Stomach (tissue), 9 donors: Measurements from ENCODE around the gene ROS1. TPM values are rescaled to one million over a fixed set of nuclear protein-coding genes. Genes with fewer than 3 reads are reported as not detected.
"Not testable (repeated sequence)": the region's sequence is repeated elsewhere in the genome, so short reads cannot be mapped to it uniquely, and the experiment has no call there.

Experiments
- DNase-seq, 2 donors: peaks; one replicate each; pipeline versions ENCODE4 v3.0.0 to v3.0.0-alpha.2; 2013 to 2019
- H3K27ac ChIP-seq, 5 donors: fragments of 200-600 bp in 4 of 5; sonication (generic) in 4 of 5; one replicate each; pipeline ENCODE4 v1.5.1; 2013 to 2019; ENCODE audit warnings: mild to moderate bottlenecking in 1 of 5, moderate library complexity in 1 of 5
- H3K27me3 ChIP-seq, 3 donors: fragments of 200-600 bp; sonication (generic); one replicate each; pipeline ENCODE4 v1.5.1; 2017 to 2019; ENCODE audit warnings: mixed run types in 1 of 3
- H3K36me3 ChIP-seq, 4 donors: fragments of 200-600 bp; sonication (generic); 1 replicate in 3 of 4; 2 replicates in 1 of 4; pipeline ENCODE4 v1.5.1; 2016 to 2019
- H3K4me1 ChIP-seq, 4 donors: fragments of 200-600 bp; sonication (generic); one replicate each; pipeline ENCODE4 v1.5.1; 2016 to 2019
- H3K4me3 ChIP-seq, 4 donors: fragments of 200-600 bp; sonication (generic) in 3 of 4; one replicate each; pipeline ENCODE4 v1.5.1; 2016 to 2019; ENCODE audit warnings: mild to moderate bottlenecking in 1 of 4
- H3K9me3 ChIP-seq, 4 donors: fragments of 200-600 bp; sonication (generic); one replicate each; pipeline ENCODE4 v1.5.1; 2016 to 2019
- EP300 ChIP-seq: sonication (generic); formaldehyde crosslinking; IDR thresholded peaks from one replicate; pipeline ENCODE4 v1.6.1; 2017; ENCODE audit warnings: antibody characterized with exemption
- POLR2A ChIP-seq, 4 donors: fragments of 450-650 bp; IDR thresholded peaks; one replicate each; pipeline ENCODE4 v1.6.1; 2016; ENCODE audit warnings: antibody characterized with exemption in 4 of 4, control low read depth in 2 of 4, mild to moderate bottlenecking in 1 of 4, moderate library complexity in 1 of 4
- POLR2AphosphoS5 ChIP-seq, 3 donors: sonication (generic); formaldehyde crosslinking; IDR thresholded peaks; one replicate each; pipeline ENCODE4 v1.6.1; 2016; ENCODE audit warnings: antibody characterized with exemption in 3 of 3
- WGBS, 5 donors: extraction: QIAGEN DNeasy Blood & Tissue Kit in 3 of 5; methylation state at CpG; one replicate each; pipeline versions ENCODE4 v1.1.5 to v1.1.7; 2013 to 2018; 5-methylcytosine and 5-hydroxymethylcytosine counted together
- intact Hi-C: fragments of 100-400 bp; cut with DNase I; formaldehyde crosslinking; loops from one replicate; pipeline ENCODE4 v1.15.1; 2023; ENCODE audit warnings: low total_unique reads
- polyA plus RNA-seq, 3 donors: library from polyadenylated mRNA; stranded (reverse); fragments of 200-250 nt; gene quantifications; one replicate each; pipeline ENCODE4 v1.2.3, GENCODE V29; 2013
- small RNA-seq, 4 donors: library from RNA; depleted of rRNA; stranded (forward); fragments of <200 nt; gene quantifications; one replicate each; pipeline ENCODE3, GENCODE V24; 2016
- total RNA-seq, 5 donors: library from RNA; depleted of rRNA; stranded (reverse); fragments of >200 nt; gene quantifications; one replicate each; pipeline versions ENCODE4 v1.1.0 to v1.2.3, GENCODE V29; 2014 to 2016
- TF ChIP-seq, protein P1 (sequence below), 7 experiments: fragments of 450-650 bp in 4 of 7; fragments of 200-600 bp in 3 of 7; sonication (generic) in 3 of 7; IDR thresholded peaks; one replicate each; pipeline ENCODE4 v1.5.1; 2016 to 2019; ENCODE audit warnings: antibody characterized with exemption in 7 of 7, control low read depth in 2 of 7, mild to moderate bottlenecking in 1 of 7
- donor health status: healthy with polysubstance abuse.
- donor health status: Bipolar disorder and iron deficiency.
- donor health status: healthy.

Gene ROS1
- total and polyA plus RNA-seq, 8 donors = 0.08 to 4.3 (median 2.1) TPM; not detected in 4

GRCh38 chr6:117253785-117254184, 172.0 kb downstream of the ROS1 start:
- TF ChIP-seq POLR2AphosphoS5 (IDR thresholded peaks at IDR 0.05) = no peak
- TF ChIP-seq, protein P1, sequence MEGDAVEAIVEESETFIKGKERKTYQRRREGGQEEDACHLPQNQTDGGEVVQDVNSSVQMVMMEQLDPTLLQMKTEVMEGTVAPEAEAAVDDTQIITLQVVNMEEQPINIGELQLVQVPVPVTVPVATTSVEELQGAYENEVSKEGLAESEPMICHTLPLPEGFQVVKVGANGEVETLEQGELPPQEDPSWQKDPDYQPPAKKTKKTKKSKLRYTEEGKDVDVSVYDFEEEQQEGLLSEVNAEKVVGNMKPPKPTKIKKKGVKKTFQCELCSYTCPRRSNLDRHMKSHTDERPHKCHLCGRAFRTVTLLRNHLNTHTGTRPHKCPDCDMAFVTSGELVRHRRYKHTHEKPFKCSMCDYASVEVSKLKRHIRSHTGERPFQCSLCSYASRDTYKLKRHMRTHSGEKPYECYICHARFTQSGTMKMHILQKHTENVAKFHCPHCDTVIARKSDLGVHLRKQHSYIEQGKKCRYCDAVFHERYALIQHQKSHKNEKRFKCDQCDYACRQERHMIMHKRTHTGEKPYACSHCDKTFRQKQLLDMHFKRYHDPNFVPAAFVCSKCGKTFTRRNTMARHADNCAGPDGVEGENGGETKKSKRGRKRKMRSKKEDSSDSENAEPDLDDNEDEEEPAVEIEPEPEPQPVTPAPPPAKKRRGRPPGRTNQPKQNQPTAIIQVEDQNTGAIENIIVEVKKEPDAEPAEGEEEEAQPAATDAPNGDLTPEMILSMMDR (IDR thresholded peaks at IDR 0.05) = no peak
- no peak for TF ChIP-seq EP300
- no peak for TF ChIP-seq POLR2A (IDR thresholded peaks at IDR 0.05)
- H3K27ac ChIP-seq = no peak overlapping the region
- no peak overlapping the region for H3K4me3 ChIP-seq
- H3K9me3 ChIP-seq = no peaks in the 10 kb centered on the region
- DNase-seq = no peak
- H3K36me3 ChIP-seq = no peaks in the 10 kb centered on the region
- 76 to 84% (median 83%) methylated on average over 2 of the region's 2 CpGs for WGBS, 5 donors
- intact Hi-C loops = no loop called here
- H3K4me1 ChIP-seq = no peaks in the 10 kb centered on the region
- H3K27me3 ChIP-seq = no peaks in the 10 kb centered on the region

- intact Hi-C loops, H3K4me1 ChIP-seq, H3K9me3 ChIP-seq, H3K27ac ChIP-seq, H3K36me3 ChIP-seq, DNase-seq, H3K4me3 ChIP-seq, H3K27me3 ChIP-seq: not testable (repeated sequence)
- 71 to 80% (median 76%) methylated on average over 5 to 19 of the region's 20 CpGs for WGBS, 5 donors
Measured at GRCh38 chr6:117244979-117245378, 180.8 kb downstream of the ROS1 start.

DNA sequence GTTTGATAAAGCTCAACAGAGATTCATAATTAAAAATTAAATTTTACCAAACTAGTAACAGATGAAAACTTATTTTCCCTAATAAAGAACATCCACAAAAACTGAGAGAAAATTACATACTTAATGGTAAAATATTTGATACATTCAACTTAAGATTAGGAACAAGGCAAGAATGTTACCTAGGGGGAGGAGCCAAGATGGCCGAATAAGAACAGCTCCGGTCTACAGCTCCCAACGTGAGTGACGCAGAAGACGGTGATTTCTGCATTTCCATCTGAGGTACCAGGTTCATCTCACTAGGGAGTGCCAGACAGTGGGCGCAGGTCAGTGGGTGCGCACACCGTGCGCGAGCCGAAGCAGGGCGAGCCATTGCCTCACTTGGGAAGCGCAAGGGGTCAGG, 181.2 kb downstream of the ROS1 start:
- H3K27ac ChIP-seq, H3K27me3 ChIP-seq, H3K9me3 ChIP-seq, H3K4me1 ChIP-seq, DNase-seq, intact Hi-C loops, H3K36me3 ChIP-seq, H3K4me3 ChIP-seq: not testable (repeated sequence)
- WGBS, 5 donors = 59 to 78% (median 69%) methylated on average over 5 to 11 of the region's 13 CpGs

Small RNA genes lying within 50 kb of the gene (small RNA-seq; reads per million reads assigned to genes)
- gene RN7SKP18 (0 reads per million in 4 donors), gene RNU6-253P (0 reads per million in 4 donors)

Other genes starting within 250 kb of the ROS1 start
- 1 to 10 TPM in 1 of 5 donors, not detected in 4; 1.2 TPM for gene VGLL2, start 160.4 kb downstream of the ROS1 start, total RNA-seq
- gene VGLL2, start 160.4 kb downstream of the ROS1 start, polyA plus RNA-seq = not detected
- 10 to 100 TPM in 4 of 5 donors, 1 to 10 TPM in 1; 3.6 to 28.5 (median 10.5) TPM for gene DCBLD1, start 56.7 kb upstream of the ROS1 start, total RNA-seq
- 1 to 10 TPM; 3.4 to 8.0 (median 3.7) TPM for gene DCBLD1, start 56.7 kb upstream of the ROS1 start, polyA plus RNA-seq
- 10 to 100 TPM in 4 of 5 donors, 1 to 10 TPM in 1; 4.7 to 49.4 (median 22.9) TPM for gene GOPC, start 176.6 kb upstream of the ROS1 start, total RNA-seq
- 10 to 100 TPM in 1 of 3 donors, 1 to 10 TPM in 2; 9.5 to 12.7 (median 9.9) TPM for gene GOPC, start 176.6 kb upstream of the ROS1 start, polyA plus RNA-seq
- 10 to 100 TPM; 12.7 to 56.9 (median 24.6) TPM for gene NUS1, start 249.5 kb upstream of the ROS1 start, total RNA-seq
- 10 to 100 TPM; 13.0 to 16.2 (median 14.4) TPM for gene NUS1, start 249.5 kb upstream of the ROS1 start, polyA plus RNA-seq